Muscle layer of colon (tissue), 2 donors: ENCODE results near the gene COL20A1.

Experiments
- H3K27ac ChIP-seq: one replicate; pipeline ENCODE4 v1.7.0; 2013; ENCODE audit warnings: low read depth, mild to moderate bottlenecking, low read length, moderate library complexity
- H3K27me3 ChIP-seq, 2 donors: one replicate each; pipeline ENCODE4 v1.7.0; 2013; ENCODE audit warnings: low read length in 2 of 2, mild to moderate bottlenecking in 2 of 2; ENCODE audit not compliant: insufficient read depth in 2 of 2, control insufficient read depth in 1 of 2
- H3K36me3 ChIP-seq: one replicate; pipeline ENCODE4 v1.7.0; 2013; ENCODE audit warnings: mild to moderate bottlenecking, low read length; ENCODE audit not compliant: insufficient read depth
- H3K4me1 ChIP-seq: one replicate; pipeline ENCODE4 v1.7.0; 2013; ENCODE audit warnings: mild to moderate bottlenecking, low read length; ENCODE audit not compliant: insufficient read depth
- H3K4me3 ChIP-seq, 2 donors: one replicate each; pipeline ENCODE4 v1.7.0; 2013; ENCODE audit warnings: low read length in 2 of 2, low read depth in 1 of 2, mild to moderate bottlenecking in 1 of 2, moderate library complexity in 1 of 2
- H3K9ac ChIP-seq: one replicate; pipeline ENCODE4 v1.7.0; 2013; ENCODE audit warnings: low read length
- H3K9me3 ChIP-seq: one replicate; pipeline ENCODE4 v1.7.0; 2013; ENCODE audit warnings: mild to moderate bottlenecking, low read length
- donor health status: abdominal sarcoma.
- donor health status: Adenocarcinoma of cecum.

COL20A1 gene

GRCh38 chr20:63354636-63355350 lies 61.8 kb downstream of the COL20A1 start:
- no peaks in the 10 kb centered on the region for H3K4me1 ChIP-seq
- no peak overlapping the region for H3K9ac ChIP-seq
- no peaks in the 10 kb centered on the region for H3K9me3 ChIP-seq
- no peak overlapping the region for H3K27ac ChIP-seq
- H3K36me3 ChIP-seq: no peaks in the 10 kb centered on the region
- no peak overlapping the region for H3K4me3 ChIP-seq
- H3K27me3 ChIP-seq: peaks cover 0 to 40% of the 10 kb centered on the region in 2 donors

DNA sequence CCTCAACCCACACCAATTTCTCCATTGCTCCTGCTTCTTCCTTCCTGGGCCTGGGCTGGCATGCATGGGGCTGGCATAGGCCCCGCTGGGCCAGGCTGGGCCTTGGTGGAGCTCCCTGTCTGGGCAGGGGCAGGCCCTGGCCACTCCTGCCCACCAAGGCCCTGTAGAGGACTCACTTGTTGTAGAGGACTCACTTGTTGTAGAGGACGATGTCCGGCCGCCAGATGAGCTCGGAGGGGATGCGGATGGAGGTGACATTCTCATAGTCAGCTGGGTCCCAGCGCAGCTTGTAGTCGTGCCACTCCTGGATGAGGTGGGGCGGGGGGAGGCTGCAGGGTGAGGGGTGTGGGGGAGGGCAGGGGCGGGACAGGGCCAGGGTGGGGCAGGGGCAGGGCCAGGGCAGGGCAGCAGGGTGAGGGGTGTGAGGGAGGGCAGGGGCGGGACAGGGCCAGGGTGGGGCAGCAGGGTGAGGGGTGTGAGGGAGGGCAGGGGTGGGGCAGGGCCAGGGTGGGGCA lies 62.9 kb downstream of the COL20A1 start:
- Histone ChIP-seq H3K36me3 (no peaks in the 10 kb centered on the region), H3K4me1 (no peaks in the 10 kb centered on the region), H3K27me3 (peaks cover 0 to 51% of the 10 kb centered on the region in 2 donors), H3K9ac (no peak overlapping the region), H3K27ac (no peak overlapping the region), H3K9me3 (no peaks in the 10 kb centered on the region), H3K4me3 (no peak overlapping the region)

DNA sequence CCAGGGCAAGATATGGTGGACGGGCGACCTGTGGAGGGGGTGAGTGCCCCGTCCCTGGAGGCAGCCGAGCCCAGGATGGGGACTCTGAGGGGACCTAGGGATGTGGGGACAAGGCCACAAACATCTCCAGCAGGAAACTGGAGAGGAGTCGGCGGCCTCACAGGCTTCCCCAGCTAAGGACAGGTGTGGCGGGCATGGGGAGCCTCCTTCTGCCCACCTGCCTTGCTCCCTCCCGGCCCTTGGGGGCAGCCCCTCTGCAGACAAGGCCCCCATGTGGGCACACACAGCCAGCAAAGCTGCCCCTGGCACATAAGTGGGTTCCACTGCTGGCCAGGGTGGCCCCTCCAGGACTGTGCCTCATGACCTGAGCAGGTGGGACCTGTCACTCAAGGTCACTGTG lies 63.5 kb downstream of the COL20A1 start:
- H3K9me3 ChIP-seq: no peaks in the 10 kb centered on the region
- no peak overlapping the region for H3K4me3 ChIP-seq
- H3K4me1 ChIP-seq: no peaks in the 10 kb centered on the region
- H3K27ac ChIP-seq: no peak overlapping the region
- H3K27me3 ChIP-seq: peaks cover 0 to 54% of the 10 kb centered on the region in 2 donors
- no peaks in the 10 kb centered on the region for H3K36me3 ChIP-seq
- no peak overlapping the region for H3K9ac ChIP-seq

- H3K4me1 ChIP-seq: no peaks in the 10 kb centered on the region
- no peak overlapping the region for H3K4me3 ChIP-seq
- H3K9ac ChIP-seq: no peak overlapping the region
- H3K27ac ChIP-seq: no peak overlapping the region
- H3K9me3 ChIP-seq: no peaks in the 10 kb centered on the region
- no peaks in the 10 kb centered on the region for H3K36me3 ChIP-seq
- H3K27me3 ChIP-seq: peaks cover 0 to 56% of the 10 kb centered on the region in 2 donors
These were observed 64.2 kb downstream of the COL20A1 start for GRCh38 chr20:63356931-63357879.

DNA sequence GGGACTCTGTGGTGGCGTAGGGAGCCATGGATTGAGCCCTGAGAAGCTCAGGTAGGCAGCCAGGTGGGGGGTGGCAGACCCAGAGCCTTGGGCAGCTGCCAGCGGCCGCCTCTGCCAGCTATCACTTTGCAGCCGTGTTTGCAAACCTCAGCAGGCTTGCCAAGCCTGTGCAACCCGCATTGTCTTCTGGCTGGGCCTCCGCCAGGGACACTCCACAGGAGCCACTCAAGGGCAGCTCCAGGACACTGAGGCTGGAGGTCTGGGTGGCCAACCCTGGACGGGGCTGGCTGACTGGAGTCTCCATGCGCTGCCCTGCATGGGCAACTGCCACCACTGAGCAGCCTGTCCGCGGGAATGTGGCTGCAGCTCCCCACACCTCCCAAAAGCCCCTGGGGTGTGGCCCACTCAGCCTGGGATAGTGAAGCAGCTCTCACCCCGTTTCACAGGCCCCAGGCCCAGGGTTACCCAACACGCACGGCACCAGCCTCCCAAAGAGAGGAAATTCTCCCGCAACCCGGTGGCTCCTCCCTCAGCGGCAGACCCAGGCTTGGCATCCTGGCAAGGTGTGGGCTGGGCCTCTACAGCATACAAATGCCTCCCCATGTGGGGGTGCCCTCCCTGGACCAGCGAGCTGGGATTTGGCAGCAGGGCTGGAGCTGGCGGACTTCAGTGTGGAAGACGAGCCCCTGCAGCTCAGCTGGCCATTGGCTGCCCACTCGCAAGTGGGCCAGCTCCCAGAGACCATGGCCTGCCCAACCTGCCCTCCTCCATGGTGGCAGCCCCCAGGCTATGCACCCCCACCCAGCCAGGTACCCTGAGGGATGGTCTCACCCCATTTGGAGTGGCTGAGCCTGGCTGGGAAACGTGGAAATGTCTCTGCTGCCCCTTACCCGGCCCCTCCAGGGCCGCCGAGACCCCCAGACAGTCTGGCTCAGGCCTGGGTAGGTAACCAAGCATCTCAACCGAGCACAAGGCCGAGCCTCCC lies 65.2 kb downstream of the COL20A1 start:
- H3K9me3 ChIP-seq: no peaks in the 10 kb centered on the region
- no peaks in the 10 kb centered on the region for H3K36me3 ChIP-seq
- no peak overlapping the region for H3K27ac ChIP-seq
- H3K27me3 ChIP-seq: peaks cover 0 to 46% of the 10 kb centered on the region in 2 donors
- no peak overlapping the region for H3K9ac ChIP-seq
- H3K4me1 ChIP-seq: no peaks in the 10 kb centered on the region
- H3K4me3 ChIP-seq: no peak overlapping the region

- Histone ChIP-seq H3K27me3 (peaks cover 0 to 55% of the 10 kb centered on the region in 2 donors), H3K9ac (no peak overlapping the region), H3K27ac (no peak overlapping the region), H3K9me3 (no peaks in the 10 kb centered on the region), H3K4me1 (no peaks in the 10 kb centered on the region), H3K36me3 (no peaks in the 10 kb centered on the region), H3K4me3 (no peak overlapping the region)
These were observed 66.4 kb downstream of the COL20A1 start for GRCh38 chr20:63359164-63359934.

DNA sequence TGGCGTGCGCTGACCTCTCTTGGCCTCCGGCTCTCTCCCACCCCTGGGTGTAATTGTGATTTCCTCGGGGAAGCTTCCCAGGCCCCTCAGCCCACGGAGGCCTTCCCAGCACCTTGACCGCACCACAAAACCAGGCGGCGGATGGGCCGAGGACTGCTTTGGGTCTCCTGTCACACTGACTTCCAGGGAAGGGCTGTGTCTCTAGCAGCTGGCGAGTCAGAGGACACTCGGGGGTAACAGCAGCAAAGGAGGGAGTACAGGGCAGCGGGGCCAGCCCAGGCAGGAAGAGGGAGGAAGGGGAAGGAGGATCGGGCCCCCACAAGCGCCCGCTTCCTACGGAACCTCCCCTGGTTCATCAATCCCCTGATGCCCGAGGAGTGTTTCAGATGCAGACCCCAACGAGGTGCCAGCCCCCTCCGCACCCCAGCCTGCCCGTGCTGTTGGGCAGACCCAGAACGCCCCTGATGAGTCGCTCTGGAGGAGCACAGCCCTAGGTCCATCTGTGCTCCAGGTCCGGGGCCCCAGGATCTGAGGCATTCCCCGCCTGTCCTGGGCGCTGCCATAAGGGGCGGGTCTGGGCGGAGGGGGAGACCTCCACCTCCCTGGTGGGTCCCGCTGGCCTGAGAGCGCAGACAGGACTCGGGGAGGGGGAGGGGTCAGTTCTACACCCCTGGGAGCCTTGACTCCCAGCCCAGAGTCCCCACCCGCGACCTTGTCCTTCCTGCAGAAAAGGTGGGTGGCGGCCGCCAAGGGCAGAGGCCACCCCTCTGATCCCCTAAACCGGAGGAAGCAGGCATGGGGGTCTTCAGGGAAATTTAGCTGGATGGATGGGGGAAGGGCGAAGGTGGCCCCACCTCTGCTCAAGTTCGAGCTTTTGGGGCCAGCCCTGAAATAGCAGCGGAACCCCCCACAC lies 67.2 kb downstream of the COL20A1 start:
- H3K27me3 ChIP-seq: peaks cover 0 to 53% of the 10 kb centered on the region in 2 donors
- no peak overlapping the region for H3K4me3 ChIP-seq
- H3K36me3 ChIP-seq: no peaks in the 10 kb centered on the region
- no peak overlapping the region for H3K9ac ChIP-seq
- H3K27ac ChIP-seq: no peak overlapping the region
- H3K9me3 ChIP-seq: no peaks in the 10 kb centered on the region
- H3K4me1 ChIP-seq: no peaks in the 10 kb centered on the region

DNA sequence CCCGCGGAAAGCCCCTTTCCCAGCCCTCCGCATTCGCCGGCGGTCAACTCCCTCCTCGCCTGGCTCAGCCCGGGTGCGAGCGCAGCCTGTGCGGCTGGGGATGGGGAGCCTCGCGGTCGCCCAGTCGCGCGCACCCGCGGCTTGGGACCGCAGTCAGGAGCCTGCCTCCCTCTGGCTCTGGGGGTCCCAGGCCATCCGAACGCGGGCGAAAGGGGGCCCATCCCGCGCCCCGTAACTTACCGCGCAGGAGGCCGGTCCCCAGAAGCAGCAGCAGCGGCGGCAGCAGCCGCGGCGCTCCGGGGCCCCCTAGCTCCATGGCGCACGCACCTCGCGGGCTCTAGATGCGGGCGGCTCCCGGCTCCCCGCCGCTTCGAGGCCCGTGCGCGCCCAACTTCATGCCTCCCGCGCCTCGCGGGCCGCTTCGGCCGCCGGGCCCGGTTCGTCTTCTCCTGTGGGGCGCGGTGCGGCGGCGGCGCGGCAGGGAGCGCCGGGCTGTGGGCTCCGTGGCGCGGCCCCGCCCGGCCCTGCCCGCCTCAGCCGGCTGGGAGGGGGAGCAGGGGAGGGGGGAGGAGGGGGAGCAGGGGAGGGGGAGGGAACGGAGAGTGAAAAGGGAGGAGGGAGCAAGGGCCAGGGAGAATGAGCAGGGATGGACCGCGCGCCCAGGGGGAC lies 68.0 kb downstream of the COL20A1 start, which contains the start of gene CHRNA4:
Gene CHRNA4 (minus strand): TSS at position 500 of the 669 bp plus-strand sequence. CDS start 184 bp downstream, at position 316.
- Histone ChIP-seq H3K4me3 (no peak within 1 kb of the TSS), H3K27me3 (peaks cover 0 to 47% of the 10 kb centered on the region in 2 donors), H3K36me3 (no peaks in the 10 kb centered on the region), H3K4me1 (no peaks in the 10 kb centered on the region), H3K9ac (no peak within 1 kb of the TSS), H3K27ac (no peak within 1 kb of the TSS), H3K9me3 (no peaks in the 10 kb centered on the region)
